GM12865 (cell line): Measurements from ENCODE around the gene C1orf141.

ENCODE experiments used
- DNase-seq: peaks from one replicate; pipeline ENCODE4 v3.0.0; 2010; ENCODE audit warnings: low read depth
- H3K4me3 ChIP-seq: 2 replicates; pipeline ENCODE4 v1.5.1; 2011; ENCODE audit warnings: mild to moderate bottlenecking, low read depth, low read length, control low read depth
- CTCF ChIP-seq: IDR thresholded peaks from 2 replicates; pipeline ENCODE4 v1.5.1; 2011; ENCODE audit warnings: low read length, control low read depth, low read depth, inconsistent platforms; ENCODE audit not compliant: insufficient read depth; ENCODE audit errors: missing control alignments

Gene C1orf141

GRCh38 chr1:67044631-67045270 lies 90.0 kb downstream of the C1orf141 start:
- H3K4me3 ChIP-seq: no peak overlapping the region
- no peak for TF ChIP-seq CTCF
- no peak for DNase-seq

- no peak for DNase-seq
- no peak for TF ChIP-seq CTCF
- H3K4me3 ChIP-seq: no peak overlapping the region
Measured at GRCh38 chr1:67043366-67043765, 91.4 kb downstream of the C1orf141 start.
